Activated T-cell treated with anti-CD3 and anti-CD28 coated beads, Interleukin-2, amount 50 U/mL, for 4 hours (primary cell): ENCODE measurements around the gene BAIAP2L2. TPM values are rescaled to one million over a fixed set of nuclear protein-coding genes. Genes with fewer than 3 reads are reported as not detected.

ENCODE experiments used
- ATAC-seq, 2 donors: fragments of 200-7000 bp; cut with Tn5 transposase; one replicate each; pipeline ENCODE4 v1.10.0; 2021
- DNase-seq: peaks from one replicate; pipeline ENCODE4 v3.0.0-alpha.2; 2020
- H3K27me3 Mint-ChIP-seq: one replicate; pipeline ENCODE4 v1.8.0; 2021; ENCODE audit warnings: low read depth, mixed read lengths
- H3K36me3 Mint-ChIP-seq: one replicate; pipeline ENCODE4 v1.8.0; 2022; ENCODE audit warnings: mixed read lengths; ENCODE audit not compliant: insufficient read depth
- H3K4me1 Mint-ChIP-seq: one replicate; pipeline ENCODE4 v1.8.0; 2021; ENCODE audit warnings: low read depth, mixed read lengths
- H3K4me3 Mint-ChIP-seq: one replicate; pipeline ENCODE4 v1.8.0; 2021; ENCODE audit warnings: mild to moderate bottlenecking, moderate library complexity, mixed read lengths
- H3K9me3 Mint-ChIP-seq: one replicate; pipeline ENCODE4 v1.8.0; 2021; ENCODE audit warnings: mixed read lengths
- total RNA-seq, 3 donors: library from RNA; stranded (reverse); gene quantifications; one replicate each; pipeline ENCODE4 v1.2.1, GENCODE V29; 2021

The BAIAP2L2 gene
- total RNA-seq, 3 donors from 2014 or later: 0.32 to 0.43 (median 0.38) TPM

DNA sequence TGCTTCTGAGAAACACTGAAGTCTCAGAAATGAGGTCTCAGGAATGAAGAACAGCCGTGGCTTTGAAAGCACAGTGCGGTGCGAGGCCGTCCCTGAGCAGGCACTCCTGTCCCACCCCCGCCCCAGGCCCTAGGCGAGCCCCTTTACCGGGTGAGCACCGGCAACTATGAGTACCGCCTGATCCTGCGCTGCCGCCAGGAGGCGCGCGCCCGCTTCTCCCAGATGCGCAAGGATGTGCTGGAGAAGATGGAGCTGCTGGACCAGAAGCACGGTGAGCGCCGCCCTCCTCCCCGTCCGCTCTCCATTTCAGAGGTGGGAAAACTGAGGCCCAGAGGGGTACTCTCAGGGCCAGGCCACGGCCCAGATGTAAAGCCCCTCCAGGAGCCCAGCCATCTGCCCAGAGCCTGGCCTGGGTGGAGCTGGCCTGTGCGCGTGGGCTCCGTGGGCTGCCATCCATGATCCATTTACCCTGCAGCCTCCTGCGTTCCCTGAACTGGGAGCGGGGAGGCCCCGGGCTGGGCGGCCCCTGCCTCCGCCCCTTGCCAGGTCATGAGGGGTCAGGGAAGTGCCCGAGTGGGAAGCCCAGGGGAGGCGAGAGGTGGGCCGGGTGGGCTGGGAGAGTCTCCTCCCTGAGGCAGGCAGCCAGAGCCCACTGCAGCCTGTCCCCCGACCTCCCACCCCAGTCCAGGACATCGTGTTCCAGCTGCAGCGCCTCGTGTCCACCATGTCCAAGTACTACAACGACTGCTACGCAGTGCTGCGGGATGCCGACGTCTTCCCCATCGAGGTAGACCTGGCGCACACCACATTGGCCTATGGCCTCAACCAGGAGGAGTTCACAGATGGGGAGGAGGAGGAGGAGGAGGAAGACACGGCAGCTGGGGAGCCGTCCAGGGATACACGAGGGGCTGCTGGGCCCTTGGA, 36.0 kb downstream of the BAIAP2L2 start:
- ATAC-seq (no peak), DNase-seq (no peak)
- peaks cover under 1% of the 10 kb centered on the region for H3K27me3 Mint-ChIP-seq
- no peaks in the 10 kb centered on the region for H3K9me3 Mint-ChIP-seq
- H3K4me1 Mint-ChIP-seq: no peaks in the 10 kb centered on the region
- no peak overlapping the region for H3K4me3 Mint-ChIP-seq
- peaks cover 10% of the 10 kb centered on the region for H3K36me3 Mint-ChIP-seq

DNA sequence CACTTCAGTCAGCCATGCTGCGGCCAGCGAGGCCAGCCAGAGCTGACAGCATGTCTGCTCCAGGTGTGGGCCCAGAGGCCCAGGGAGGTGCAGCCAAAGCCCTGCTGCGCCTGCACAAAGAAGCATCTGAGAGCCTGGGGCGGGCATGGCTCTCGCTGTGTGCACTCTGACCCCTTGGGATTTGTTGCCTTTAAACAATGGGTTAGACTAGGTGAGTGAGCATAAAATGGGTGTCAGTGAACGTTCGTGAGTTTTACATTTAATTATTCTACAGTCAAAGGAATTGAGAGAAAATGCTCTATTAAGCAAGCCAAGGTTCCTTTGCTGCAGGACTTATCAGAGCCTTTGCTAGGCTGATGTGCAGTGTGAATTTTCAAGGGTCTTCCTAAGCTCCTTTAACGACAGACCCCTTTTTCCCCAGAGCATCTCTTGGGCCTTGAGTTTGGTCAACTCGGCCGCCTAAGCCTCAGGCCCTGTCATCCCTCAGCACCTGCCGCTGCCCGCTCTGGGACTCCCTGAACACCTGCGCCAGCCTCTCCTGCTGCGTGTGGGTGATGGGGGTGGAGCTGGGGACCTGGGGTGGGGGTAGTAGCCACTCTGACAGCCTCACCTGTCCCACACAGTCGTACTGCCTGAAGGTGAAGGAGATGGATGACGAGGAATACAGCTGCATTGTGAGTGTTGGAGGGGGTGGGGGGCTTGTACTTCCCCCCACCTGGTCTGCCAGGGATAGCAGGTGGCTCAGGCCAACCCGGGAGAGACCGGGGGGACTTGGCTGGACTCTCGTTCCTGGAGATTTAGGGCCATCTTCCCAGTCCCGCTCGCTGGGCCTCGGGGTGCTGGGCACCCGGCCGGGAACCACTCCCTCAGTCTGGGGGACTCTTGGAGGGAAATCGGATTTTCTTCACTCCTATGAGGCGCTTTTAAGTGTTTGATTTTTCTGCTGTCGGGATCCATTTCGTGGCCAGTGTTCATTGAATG, 37.0 kb downstream of the BAIAP2L2 start:
- ATAC-seq (no peak), DNase-seq (no peak)
- H3K4me3 Mint-ChIP-seq: no peak overlapping the region
- no peaks in the 10 kb centered on the region for H3K4me1 Mint-ChIP-seq
- H3K36me3 Mint-ChIP-seq: peaks cover 10% of the 10 kb centered on the region
- H3K27me3 Mint-ChIP-seq: no peaks in the 10 kb centered on the region
- H3K9me3 Mint-ChIP-seq: no peaks in the 10 kb centered on the region

DNA sequence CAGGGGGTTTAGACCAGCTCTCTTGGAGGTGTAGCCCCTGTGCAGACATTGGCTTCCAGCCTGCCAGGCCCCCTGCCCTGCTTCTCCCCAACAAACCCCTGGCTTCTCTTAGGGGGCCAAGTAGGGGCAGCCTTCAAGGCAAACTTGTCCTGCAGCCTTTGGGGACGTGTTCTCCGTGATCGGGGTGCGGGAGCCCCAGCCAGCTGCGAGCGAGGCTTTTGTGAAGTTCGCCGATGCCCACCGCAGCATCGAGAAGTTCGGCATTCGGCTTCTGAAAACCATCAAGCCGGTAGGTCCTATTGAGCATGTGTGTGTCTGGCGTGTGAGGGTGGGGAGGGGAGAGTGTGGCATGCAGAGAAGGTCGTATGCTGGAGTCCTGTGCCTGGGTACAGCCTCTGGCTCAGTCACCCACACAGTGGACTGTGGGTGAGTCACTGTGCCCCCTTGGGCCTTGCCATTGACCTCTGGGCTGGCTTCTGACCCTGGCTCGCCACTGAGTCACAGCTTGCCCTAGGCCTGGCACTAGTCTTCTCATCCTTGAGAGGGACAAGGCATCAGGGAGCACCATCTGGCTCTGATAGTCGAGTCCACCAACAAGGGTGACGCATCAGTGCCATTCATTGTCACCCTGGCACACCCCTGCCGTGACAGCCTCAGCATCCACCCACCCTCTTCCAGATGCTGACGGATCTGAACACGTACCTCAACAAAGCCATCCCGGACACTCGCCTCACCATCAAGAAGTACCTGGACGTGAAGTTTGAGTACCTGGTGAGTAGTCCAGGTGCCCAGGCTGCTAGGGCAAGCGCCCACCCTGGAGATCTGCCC, 37.9 kb downstream of the BAIAP2L2 start:
- H3K36me3 Mint-ChIP-seq: peaks cover 15% of the 10 kb centered on the region
- H3K4me3 Mint-ChIP-seq: no peak overlapping the region
- H3K9me3 Mint-ChIP-seq: no peaks in the 10 kb centered on the region
- H3K27me3 Mint-ChIP-seq: no peaks in the 10 kb centered on the region
- H3K4me1 Mint-ChIP-seq: no peaks in the 10 kb centered on the region
- no peak for DNase-seq
- no peak for ATAC-seq

DNA sequence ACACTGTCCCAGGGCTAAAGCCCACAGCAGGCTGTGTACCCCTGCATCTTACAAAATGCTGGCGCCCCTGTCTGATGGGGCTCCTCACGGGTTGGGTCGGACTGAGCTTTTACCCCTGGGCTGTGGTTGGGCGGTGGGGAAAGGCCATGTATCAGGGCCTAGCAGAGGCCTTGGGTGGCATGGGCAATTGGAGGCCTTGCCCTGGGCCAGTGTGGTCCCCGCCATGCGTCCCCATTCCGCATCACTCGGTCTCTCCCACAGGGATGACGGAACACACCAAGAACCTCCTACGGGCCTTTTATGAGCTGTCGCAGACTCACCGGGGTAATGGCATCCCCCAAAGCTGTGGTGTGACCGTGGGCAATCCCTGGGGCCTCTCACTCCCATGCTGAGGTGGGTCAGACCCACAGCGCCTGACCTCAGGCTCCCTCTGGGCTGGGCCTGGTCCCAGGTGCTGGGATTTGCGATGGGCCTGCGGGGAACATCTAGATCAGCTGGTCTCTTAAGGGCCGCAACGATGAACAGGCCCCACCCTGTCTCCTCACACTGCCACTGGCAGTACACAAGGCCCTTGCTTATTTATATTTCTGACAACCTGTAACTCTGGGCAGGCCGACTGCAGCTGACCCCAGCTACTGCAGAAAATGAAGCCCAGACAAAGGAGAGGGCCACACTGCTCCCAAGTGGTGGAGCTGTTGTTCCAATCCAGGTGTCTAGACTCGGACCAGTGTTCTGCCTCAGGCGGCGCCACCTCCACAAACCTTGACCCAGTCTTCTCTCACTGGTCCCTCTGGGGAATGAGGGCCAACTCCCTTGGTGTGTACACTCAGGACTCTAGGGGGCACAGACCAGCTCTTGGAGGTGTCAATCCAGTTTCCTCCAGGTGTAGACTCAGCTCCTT, 38.8 kb downstream of the BAIAP2L2 start:
- Mint-ChIP-seq H3K4me1 (no peaks in the 10 kb centered on the region), H3K27me3 (no peaks in the 10 kb centered on the region), H3K9me3 (no peaks in the 10 kb centered on the region), H3K4me3 (no peak overlapping the region), H3K36me3 (peaks cover 18% of the 10 kb centered on the region)
- no peak for ATAC-seq
- no peak for DNase-seq

DNA sequence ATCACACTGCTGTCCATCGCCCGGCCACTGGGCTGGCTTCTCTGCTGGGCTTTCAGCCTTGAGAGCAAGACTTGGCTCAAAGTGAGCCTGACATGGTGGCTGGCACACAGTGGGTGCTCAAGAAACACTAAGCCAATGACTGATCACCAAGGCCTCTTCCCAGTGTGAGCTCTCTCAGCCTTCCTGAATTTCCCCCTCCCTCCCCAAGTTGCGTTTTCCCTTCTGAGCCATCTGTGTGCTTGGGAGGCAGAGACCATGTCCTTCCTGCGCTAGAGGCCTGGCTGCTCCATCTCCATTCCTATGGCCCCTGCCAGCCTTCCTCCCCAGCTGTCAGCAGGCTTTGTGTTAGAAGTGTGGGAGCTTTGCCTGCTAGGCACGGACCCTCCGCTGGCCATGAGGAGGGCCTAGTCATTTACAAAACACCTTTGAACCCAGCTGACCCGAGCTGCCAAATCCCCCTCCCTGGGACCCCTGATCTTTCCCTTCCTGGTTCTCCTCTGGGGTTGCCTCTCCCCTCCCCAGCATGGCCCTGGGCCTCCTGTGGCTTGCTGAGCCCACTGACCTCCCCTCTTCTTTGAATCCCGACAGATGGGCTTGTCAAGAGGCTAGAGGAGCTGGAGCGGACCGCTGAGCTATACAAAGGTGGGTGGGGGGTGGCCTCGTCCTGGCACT, 40.1 kb downstream of the BAIAP2L2 start:
- no peak for DNase-seq
- no peak for ATAC-seq
- no peaks in the 10 kb centered on the region for H3K9me3 Mint-ChIP-seq
- H3K27me3 Mint-ChIP-seq: no peaks in the 10 kb centered on the region
- H3K4me1 Mint-ChIP-seq: no peaks in the 10 kb centered on the region
- H3K4me3 Mint-ChIP-seq: no peak overlapping the region
- H3K36me3 Mint-ChIP-seq: peaks cover 25% of the 10 kb centered on the region

DNA sequence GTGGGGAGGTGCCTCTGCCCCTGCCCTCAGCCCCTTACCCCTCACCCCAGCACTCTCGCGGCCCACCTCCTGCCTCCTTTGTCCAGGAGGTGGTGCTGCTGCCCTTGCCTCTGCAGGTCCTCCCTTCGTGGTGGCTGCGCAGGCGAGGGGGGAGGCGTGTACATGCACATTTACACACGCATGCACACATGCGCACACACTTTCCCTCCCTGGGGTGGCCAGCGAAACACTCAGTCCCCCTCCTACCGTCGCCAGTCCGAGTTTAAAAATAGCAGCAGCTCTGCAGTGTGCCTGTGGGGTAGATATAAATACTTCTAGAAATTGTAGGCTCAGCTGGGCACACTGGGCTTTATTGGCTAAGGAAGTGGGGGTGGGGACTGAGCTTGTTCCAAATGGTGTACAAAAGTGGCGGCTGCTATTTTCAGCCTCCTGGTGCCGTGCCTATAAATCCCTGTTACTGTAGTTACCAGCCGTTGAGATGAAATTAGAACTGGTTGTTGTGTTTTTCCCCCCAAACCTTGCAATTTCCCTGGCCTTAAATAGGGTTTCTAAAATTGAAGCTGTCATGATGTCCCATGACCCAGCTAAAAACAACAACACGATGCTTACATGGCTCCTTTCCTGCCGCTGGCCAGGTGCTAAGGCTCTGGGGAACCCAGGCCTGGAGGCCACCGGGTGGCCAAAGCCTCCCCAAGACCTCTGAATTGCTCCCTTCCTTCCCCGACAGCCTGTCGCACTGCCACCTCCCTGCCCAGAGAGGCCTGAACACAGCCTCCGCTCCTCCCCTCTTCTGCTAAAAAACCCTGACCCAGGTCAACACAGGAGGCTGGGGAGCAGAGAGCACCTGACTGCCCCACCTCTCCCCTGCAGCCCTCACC, 40.9 kb downstream of the BAIAP2L2 start:
- ATAC-seq: no peak
- H3K9me3 Mint-ChIP-seq: no peaks in the 10 kb centered on the region
- H3K4me3 Mint-ChIP-seq: no peak overlapping the region
- H3K27me3 Mint-ChIP-seq: no peaks in the 10 kb centered on the region
- no peaks in the 10 kb centered on the region for H3K4me1 Mint-ChIP-seq
- peaks cover 31% of the 10 kb centered on the region for H3K36me3 Mint-ChIP-seq
- DNase-seq: no peak

DNA sequence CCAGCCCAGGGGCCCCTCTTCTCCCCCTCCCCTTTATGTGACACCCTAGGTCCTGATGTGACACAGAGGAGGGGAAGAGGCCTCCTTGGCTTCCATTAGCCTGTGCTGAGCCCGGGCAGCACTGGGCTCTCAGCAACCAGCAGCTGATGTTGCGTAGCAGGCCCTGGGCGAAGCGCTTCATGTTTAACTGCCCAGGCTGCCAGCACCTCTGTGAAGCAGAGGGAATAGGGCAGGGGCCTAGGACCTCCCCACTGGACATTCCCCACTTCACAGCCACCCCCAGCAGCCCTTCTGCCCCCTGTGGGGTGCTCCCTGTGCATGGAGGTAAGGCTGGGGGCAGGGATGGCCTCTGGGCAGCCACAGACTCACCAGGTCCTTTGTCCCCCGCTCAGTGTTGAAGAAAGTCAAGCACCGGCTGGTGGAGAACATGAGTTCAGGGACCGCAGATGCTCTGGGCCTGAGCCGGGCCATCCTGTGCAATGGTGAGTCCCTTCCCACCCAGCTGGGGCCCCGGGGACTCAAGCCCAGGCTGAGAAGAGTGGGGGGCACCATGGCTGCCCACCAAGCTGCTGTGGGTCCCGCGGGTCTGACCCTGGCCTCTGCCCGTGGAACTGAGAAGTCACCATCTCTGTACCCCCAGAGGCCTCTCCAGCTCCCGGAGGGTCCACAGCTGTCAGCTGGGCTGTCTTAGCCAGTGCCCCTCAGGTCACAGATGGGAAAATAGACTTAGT, 41.7 kb downstream of the BAIAP2L2 start:
- peaks cover 31% of the 10 kb centered on the region for H3K36me3 Mint-ChIP-seq
- no peaks in the 10 kb centered on the region for H3K9me3 Mint-ChIP-seq
- ATAC-seq (no peak), DNase-seq (no peak)
- H3K27me3 Mint-ChIP-seq: no peaks in the 10 kb centered on the region
- no peaks in the 10 kb centered on the region for H3K4me1 Mint-ChIP-seq
- no peak overlapping the region for H3K4me3 Mint-ChIP-seq

DNA sequence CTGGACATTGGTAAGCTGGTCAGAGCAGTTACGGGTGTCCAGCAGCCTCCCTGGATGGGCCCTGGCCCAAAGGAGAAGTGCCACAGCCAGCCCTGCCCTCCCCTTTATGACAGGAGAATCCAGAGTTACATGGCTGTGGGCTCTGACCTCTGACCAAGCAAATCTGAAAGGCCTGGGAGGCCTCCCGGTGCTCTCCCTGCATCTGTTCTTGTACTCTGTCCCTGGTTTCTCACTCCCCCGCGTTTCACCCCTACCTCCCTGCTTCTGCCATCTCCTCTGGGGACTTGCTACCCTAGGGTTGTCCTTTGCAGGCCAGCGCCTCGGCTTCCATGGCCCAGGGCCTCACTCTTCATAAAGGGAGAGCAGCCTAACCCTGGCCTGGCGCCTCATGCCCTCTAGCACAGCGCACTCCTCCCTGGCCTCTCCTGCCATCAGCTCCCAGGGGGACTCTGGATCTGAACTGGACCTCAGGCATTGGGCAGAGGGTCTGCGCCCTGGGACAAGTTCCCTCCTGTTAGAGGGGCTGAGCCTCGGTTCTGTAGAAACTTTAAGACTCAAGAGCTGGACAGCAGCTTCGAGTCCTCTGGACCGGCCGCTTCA, 42.6 kb downstream of the BAIAP2L2 start:
- ATAC-seq (no peak), DNase-seq (no peak)
- Mint-ChIP-seq H3K27me3 (no peaks in the 10 kb centered on the region), H3K9me3 (no peaks in the 10 kb centered on the region), H3K4me3 (no peak overlapping the region), H3K36me3 (peaks cover 33% of the 10 kb centered on the region), H3K4me1 (no peaks in the 10 kb centered on the region)

DNA sequence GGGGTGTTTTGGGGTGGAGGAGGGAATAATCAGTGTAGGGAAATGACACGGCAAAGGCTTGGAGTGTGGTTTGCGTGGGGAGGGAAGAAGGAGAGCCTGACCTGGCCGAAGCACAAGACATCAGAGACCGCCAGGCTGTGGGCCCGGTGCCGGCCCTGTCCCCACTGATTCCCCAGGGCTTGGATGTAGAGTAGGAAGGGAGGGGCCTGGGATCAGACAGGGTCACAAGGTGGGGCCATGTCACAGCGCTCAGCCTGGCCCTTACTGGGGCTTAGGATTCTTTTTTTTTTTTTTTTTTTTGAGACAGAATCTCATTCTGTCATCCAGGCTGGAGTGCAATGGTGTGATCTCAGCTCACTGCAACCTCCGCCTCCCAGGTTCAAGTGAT, 43.5 kb downstream of the BAIAP2L2 start:
- ATAC-seq (no peak), DNase-seq (no peak)
- Mint-ChIP-seq H3K4me1 (no peaks in the 10 kb centered on the region), H3K9me3 (no peaks in the 10 kb centered on the region), H3K36me3 (peaks cover 37% of the 10 kb centered on the region), H3K27me3 (no peaks in the 10 kb centered on the region), H3K4me3 (no peak overlapping the region)

DNA sequence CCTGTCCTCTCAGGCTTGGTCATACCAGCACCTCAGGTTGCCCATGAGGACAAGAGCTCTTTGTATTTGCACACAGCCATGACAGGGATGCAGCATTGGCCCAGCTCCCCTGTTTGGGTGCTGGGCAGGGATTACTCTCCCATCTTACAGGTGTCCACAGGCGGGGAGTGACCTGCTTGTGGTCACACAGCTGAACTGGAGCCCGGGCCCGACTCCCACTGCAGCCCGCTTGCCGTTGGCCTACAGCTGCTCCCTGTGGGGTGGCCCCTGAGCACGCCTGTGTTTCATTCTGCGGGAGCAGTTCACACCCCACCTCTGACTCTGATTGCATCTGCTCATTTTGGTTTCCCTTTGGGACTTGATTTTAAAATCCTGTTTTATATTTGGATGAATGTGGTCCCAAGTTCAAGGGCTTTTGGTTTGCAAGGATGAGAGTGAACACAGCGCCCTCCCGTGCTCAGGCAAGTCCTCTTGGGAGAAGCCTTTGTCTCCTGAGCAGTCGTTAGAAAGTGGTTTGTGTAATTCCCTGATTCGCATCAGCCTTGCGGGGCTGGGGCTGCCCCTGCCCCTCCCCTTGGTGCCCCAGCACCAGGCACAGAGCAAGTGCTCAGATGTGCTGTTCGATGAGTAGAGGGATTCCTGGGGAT, 44.0 kb downstream of the BAIAP2L2 start:
- H3K4me3 Mint-ChIP-seq: no peak overlapping the region
- ATAC-seq (no peak), DNase-seq (no peak)
- H3K9me3 Mint-ChIP-seq: no peaks in the 10 kb centered on the region
- H3K27me3 Mint-ChIP-seq: no peaks in the 10 kb centered on the region
- no peaks in the 10 kb centered on the region for H3K4me1 Mint-ChIP-seq
- H3K36me3 Mint-ChIP-seq: peaks cover 40% of the 10 kb centered on the region

DNA sequence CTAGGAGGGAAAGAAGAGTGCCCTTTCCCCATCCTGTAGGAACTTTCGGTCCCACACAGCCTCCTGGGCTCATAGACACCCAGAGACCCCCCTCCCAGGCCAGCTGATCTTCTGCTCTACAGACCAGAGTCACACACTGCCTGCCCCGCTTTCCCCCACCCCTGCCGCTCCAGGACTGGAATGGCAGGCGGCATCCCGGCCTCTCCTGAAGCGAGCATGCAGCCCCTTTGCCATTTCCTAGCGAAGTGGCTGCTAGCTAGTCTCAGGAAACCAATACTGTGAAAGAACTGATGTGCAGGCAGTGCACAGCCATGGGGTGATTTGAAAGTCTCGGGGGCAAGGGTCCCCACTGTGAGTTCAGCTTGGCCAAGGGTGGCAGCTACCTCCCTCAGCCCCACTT, 44.9 kb downstream of the BAIAP2L2 start:
- Mint-ChIP-seq H3K9me3 (no peaks in the 10 kb centered on the region), H3K4me3 (no peak overlapping the region), H3K4me1 (no peaks in the 10 kb centered on the region), H3K27me3 (no peaks in the 10 kb centered on the region), H3K36me3 (peaks cover 40% of the 10 kb centered on the region)
- ATAC-seq (no peak), DNase-seq (no peak)
